Stimulated activated CD4-positive, alpha-beta T cell treated with anti-CD3 and anti-CD28 coated beads, Interleukin-4, amount 100 ng/mL, for 24 hours (primary cell): Measurements from ENCODE around the gene CARMIL1.
"Not testable (repeated sequence)": the region's sequence is repeated elsewhere in the genome, so short reads cannot be mapped to it uniquely, and the experiment has no call there.

Experiments
- DNase-seq: peaks from one replicate; pipeline ENCODE4 v3.0.0-alpha.2; 2020

CARMIL1 gene

GRCh38 chr6:25414755-25415154, 135.6 kb downstream of the CARMIL1 start:
- DNase-seq, result no peak

DNA sequence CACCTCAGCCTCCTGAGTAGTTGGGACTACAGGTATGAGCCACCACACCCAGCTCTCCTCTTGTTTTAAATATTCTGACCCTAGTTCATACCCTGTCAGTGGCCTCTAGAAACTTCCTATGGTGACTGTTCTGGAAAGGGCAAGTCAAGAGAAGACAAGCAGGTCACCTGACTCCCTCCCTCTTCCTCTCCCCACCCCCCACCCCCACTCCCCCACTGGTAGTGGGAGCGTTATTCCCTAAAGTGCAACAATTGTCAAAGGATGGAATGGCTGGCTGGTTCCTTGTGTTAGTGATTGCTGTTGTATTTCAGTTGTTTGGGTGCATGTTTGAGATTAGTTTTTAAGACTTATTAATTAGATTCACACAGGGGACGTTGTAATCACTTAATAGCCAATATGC, 136.1 kb downstream of the CARMIL1 start:
- no peak for DNase-seq

GRCh38 chr6:25415701-25416100, 136.5 kb downstream of the CARMIL1 start:
- DNase-seq, result no peak

DNA sequence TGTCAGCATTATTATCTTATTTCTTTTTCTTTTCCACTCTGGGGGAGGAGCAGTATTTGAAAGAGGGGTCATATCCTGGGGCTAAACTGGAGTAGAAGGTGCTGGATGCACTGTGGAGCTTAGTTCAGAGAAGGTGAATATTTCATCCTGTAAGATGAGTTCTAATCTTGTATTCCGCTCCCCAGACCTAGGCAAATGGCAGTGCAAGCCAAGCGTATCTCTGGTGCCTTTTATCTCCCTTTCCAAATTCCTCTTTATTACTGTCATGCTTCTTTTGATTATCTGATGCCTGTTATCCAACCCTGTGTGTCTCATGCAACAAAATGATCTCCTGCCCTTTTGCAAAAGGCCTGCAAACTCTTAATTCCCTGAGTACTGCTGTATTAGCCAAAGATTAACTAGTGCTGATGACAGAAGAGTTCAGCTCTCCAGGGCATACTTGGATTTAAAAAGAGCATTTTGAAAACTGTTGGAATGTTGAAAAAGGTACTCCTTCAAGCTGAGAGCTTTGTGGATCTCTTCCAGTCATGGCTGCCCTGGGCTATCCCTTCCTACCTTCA, 138.0 kb downstream of the CARMIL1 start:
- no peak for DNase-seq

DNA sequence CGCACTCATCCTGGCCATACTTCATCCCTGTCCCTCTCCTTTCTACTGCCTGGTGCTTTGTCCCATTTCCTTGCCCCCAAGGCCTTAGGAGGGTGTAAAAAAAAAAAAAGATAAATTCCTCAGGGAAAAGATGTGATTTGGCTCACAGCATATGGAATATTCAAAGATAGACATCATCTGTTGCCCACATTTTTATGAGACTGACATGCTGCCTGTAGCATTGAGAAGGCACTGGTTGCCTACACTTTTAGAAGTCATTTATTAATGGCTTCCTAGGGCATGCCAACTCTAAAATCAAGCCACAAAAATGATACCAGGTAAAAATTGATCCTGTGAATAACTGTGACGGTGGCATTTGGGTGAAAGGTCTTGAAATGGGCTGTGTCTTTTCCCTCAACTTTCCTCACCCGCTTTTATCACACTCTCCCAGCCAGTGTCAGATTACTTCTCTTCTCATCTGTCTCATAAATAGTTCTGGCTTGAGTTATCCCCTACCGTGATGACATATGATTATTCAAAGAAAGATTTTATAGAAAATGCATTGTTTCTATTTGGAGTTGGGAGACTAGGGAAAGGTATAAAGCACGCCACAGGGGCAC, 139.4 kb downstream of the CARMIL1 start:
- no peak for DNase-seq

DNA sequence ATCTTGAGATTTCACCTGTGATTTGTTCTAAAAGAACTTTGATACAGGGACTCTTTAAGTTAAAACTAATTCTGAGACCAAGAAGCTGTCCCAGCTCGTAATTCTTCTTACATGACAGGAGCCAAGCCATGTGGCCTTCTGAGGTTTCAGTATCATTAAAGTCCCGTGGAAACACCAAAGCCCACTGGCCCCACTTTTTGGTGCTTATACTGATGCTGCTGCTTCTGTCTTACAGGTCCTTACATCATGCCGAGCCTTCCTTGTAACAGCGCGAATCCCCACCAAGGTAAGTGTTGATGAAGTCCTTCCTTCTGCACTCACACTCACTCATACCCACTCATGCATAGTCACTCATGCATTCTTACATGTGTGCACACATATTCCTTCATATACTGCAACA, 140.7 kb downstream of the CARMIL1 start:
- no peak for DNase-seq

DNA sequence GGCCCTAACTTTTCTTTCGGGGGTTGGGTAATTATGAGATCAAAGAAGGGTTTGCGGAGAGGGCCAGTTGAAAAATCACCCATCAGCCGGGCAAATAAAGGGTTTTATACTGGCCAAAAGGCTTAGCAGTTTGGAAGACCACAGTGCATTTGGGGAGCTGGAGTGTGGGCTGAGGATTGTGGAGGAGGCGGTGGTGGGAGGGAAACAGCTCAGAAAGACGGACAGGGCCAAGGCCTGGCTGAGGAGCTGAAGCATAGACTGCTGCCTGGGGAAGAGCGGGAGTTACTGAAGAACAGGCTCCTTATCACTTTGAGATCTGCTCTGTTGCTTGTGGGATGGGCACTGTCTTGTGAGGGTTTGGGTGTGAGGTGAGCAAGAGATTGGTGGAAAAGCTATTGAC, 144.2 kb downstream of the CARMIL1 start:
- no peak for DNase-seq

GRCh38 chr6:25424303-25424702, 145.1 kb downstream of the CARMIL1 start:
- DNase-seq, result no peak

- no peak for DNase-seq
These were observed 148.4 kb downstream of the CARMIL1 start for GRCh38 chr6:25427549-25427948.

DNA sequence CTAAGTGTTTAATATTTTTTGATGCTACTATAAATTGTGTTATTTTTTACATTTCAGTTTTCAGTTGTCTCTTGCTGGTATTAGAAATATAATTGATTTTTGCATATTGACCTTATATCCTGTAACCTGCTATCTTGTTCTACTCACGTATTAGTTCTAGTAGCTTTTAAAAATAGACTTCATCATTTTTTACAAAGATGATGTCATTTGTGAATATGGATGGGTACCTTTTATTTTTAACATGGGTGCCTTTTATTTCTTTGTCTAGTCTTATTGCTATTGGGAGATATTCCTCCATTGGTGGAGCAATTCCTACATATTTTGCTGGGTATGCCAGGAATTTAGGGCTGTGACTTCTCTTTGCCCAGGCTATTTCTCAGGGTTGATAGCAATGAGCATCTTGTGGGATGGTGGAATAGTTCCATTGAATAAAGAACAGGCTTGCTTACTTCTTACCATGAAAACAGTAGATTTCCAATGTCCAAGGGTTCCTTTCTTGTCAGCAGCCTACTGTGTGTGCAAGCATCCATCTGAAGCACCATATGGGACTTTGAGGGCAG, 149.7 kb downstream of the CARMIL1 start:
- DNase-seq, result no peak

DNA sequence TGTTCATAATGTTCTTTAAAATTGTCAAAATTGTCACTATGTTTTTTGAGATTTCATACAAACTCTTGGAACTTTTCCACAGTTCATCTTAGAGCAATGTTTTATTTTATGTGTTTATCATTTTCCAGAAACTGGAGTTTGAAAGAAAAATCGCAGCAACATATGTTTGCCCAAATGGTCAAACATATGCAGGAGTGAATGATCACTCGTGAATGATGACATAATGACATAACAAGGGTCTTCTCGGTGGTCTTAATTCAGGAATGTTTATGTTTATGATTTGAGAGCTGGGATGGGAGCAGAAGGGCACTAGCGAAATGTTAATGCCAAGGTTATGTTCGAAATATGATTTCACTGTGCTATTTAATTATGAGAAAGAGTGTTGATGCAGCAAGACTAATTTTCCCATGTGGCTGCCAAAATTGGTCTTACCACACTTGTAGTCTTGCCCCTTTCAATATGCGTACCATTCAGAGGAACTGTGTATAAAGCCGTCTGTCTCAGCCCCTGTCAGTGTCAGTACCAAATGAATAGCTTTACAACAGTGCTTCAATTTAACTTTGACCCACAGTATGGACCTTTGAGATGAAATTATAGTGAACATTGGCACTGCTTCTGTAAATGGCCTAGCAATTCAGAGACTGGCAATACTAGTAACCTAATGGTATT, 152.3 kb downstream of the CARMIL1 start:
- DNase-seq, result no peak

DNA sequence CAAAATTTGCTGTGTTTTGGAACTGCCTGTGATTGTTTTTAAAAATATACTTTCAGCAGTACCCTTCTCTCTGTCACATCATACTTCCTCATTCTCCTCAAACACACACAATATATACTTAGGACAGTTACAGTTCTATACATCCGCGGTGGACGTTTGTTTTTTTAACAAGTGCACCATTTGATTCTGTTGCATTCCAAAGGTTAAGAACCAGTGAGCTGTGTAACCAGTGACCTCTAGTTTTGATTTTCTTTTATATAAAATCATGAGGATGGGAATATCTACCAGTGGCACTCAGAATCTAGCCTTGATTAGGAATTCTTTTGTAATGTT, 152.8 kb downstream of the CARMIL1 start:
- no peak for DNase-seq

DNA sequence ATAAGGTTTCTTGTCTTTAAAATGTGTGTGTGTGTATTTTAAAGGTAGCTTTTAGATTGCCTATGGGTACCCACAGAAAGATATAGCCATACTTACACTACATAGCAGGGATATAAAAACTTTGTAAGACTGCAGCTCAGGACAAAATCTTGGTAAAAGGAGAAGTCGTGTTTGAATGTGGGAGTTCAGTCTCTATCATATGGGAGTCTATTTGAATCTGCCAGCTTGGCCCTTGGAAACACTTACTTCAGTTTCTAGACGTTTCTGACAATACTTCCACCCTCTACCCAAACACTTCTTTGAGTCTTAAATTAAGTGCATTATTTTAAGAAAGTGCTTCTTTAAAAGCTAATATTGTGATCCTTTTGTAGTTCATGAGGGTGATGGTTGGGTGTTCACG, 155.7 kb downstream of the CARMIL1 start:
- no peak for DNase-seq

DNA sequence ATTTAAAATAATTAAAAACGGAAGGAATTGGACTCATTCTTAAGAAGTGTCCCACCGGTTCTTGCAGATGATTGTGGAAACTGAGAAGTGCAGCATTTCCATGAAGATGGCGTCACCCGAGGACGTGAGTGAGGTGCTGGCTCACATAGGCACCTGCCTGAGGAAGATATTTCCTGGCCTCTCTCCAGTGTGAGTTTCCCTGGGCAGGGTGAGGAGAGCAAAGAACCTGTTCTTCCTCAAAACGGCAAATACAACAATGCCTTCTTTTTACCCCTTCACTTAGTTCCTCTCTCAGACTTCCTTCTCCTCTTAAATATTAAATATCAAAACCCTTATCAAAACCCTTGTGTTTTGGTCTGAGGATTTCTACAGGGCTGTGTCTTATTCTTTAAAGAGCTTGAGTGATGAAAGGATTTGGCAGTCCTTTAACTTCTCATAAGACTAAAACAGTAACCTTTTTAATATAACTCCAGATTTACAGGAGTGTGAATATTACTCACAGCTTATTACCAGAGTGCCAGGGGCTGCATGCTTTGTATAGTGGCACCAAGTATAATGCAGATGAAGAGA, 156.3 kb downstream of the CARMIL1 start:
- no peak for DNase-seq

DNA sequence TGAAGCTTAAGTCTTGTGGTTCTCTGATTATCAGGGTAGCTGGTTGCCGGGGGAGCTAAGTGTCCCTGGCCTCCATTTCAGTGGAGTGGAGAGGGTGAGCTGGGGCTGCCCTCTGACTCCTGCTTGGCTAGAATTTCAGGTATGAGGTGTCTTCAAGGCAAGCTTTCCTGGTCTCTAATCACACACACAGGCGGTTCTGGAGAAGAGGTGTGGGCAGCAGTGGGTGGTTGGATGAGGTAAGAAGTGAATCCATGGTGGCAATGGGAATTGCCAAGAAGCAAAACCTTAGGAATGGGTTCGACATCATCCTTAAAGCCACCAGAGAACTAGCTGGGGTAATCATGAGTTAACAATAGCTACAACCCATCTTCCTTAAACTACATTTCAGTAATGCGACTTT, 157.6 kb downstream of the CARMIL1 start:
- DNase-seq, result no peak

DNA sequence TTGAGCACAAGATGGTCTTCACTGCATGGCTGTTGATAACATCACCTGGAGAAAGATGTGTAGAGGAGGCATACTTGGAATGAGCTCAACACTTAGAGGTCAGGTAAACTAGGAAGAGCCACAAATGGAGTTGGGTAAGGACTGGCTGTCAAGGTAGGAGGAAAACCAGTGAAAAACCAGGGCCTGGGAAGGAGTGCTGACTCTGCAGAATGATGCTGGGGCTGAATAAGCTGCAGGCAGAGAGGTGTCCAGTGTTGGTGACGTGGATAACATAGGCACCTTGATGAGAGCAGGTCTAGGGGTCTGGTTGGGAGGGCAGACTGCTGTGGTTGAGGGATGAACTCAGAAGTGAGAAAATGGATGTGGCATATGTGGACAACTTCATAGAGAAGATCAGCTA, 160.2 kb downstream of the CARMIL1 start:
- no peak for DNase-seq

DNA sequence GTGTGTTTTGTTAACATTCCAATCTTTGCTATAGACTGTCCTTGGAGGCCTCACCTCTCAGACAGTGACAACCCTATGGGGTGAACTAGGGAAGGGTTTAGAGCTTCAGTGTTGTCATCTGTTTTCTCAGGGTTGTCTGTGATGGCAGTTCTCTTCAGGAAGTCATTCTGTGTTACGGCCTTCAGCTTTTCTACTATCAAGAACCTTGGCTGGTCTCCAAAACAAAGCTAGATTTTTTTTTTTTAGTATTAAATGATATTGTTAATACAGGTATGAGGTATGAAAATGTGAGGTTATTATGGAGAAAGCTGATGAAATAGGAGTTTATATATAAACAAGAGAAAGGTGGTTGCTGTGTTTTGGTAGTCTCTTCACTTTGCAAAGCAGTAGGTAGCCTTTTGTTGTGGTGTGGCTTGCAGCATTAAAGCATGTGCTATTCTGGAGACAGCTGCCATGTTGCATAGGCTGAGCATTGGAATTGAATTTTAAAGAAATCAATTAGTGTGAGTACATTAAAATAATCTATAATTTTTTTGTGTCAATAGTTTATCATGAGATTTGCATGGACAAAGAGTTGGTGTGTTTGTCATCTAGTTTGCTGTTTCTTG, 162.6 kb downstream of the CARMIL1 start:
- no peak for DNase-seq

- DNase-seq, result no peak
These were observed 163.7 kb downstream of the CARMIL1 start for GRCh38 chr6:25442898-25443297.

GRCh38 chr6:25444521-25444920, 165.3 kb downstream of the CARMIL1 start:
- not testable (repeated sequence) for DNase-seq

DNA sequence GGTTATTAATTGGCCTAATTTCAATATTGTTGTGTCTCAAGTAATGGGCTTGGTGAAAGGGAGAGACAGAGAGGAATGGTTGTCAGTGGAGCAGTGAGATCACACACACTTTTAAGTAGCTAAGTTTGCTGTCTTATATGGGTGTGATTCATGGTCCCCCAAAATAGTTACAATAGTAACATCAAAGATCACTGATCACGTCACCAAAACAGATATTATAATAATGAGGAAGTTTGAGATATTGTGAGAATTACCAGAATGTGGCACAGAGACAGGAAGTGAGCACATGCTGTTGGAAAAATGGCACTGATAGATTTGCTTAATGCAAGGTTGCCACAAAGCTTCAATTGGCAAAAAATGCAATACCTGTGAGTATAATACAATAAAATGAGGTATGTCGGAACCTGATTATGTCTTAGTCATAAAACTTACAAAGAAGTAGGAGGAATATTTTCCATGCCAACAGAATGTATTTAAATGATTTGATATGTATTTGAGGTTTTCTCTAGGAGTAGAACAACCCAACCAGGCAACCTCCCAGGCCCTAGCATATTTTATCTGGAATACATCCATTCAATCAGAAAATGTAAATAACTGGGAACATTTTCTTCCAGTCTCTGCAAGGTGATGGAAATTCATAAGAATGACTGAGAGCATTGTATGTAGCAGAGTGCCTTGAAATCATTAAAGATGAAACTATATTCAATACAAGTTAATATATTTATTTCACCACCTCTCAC, 167.8 kb downstream of the CARMIL1 start:
- DNase-seq, result no peak

- DNase-seq, result no peak
These were observed 168.4 kb downstream of the CARMIL1 start for GRCh38 chr6:25447570-25447929.

- no peak for DNase-seq
These were observed 169.9 kb downstream of the CARMIL1 start for GRCh38 chr6:25448965-25449538.

DNA sequence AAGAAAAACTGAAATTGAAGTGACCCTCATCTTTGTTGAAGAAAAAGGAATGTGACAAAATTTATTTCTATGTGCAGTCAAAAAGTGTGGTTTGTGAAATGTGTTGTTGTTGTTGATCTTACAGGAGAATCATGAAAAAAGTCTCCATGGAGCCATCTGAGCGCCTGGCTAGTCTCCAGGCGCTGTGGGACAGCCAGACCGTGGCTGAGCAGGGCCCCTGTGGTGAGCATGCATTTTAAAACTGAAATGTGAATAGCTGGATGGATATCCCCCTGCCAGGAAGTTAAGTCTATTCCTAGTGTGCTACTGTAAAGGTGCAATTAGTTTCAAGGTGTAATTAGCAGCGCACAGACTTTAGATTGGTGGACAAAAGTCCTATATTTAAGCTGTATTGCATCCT, 170.6 kb downstream of the CARMIL1 start:
- DNase-seq, result no peak
